ENCODE data around the gene WDSUB1.

Gene WDSUB1

GRCh38 chr2:159199761-159200465 lies 86.6 kb downstream of the WDSUB1 start:
- no peak for DNase-seq (ENCODE audit: low read depth in 1 of 2, low spot score in 1 of 2)

- DNase-seq (ENCODE audit: low read depth in 1 of 2, low spot score in 1 of 2) = no peak
Measured at GRCh38 chr2:159199236-159199635, 87.3 kb downstream of the WDSUB1 start.

- DNase-seq (ENCODE audit: low read depth in 1 of 2, low spot score in 1 of 2) = no peak
Measured at GRCh38 chr2:159196393-159196925, 90.0 kb downstream of the WDSUB1 start.

- no peak for DNase-seq (ENCODE audit: low read depth in 1 of 2, low spot score in 1 of 2)
Measured at GRCh38 chr2:159195697-159196096, 90.8 kb downstream of the WDSUB1 start.

- no peak for DNase-seq (ENCODE audit: low read depth in 1 of 2, low spot score in 1 of 2)
Measured at GRCh38 chr2:159194241-159194640, 92.3 kb downstream of the WDSUB1 start.

- DNase-seq (ENCODE audit: low read depth in 1 of 2, low spot score in 1 of 2) = no peak
Measured at GRCh38 chr2:159193791-159194190, 92.7 kb downstream of the WDSUB1 start.

- no peak for DNase-seq (ENCODE audit: low read depth in 1 of 2, low spot score in 1 of 2)
Measured at GRCh38 chr2:159192371-159192918, 94.1 kb downstream of the WDSUB1 start.

- DNase-seq (ENCODE audit: low read depth in 1 of 2, low spot score in 1 of 2) = no peak
Measured at GRCh38 chr2:159188449-159188848, 98.1 kb downstream of the WDSUB1 start.

GRCh38 chr2:159187106-159187505 lies 99.4 kb downstream of the WDSUB1 start:
- DNase-seq (ENCODE audit: low read depth in 1 of 2, low spot score in 1 of 2) = no peak

- DNase-seq (ENCODE audit: low read depth in 1 of 2, low spot score in 1 of 2) = no peak
Measured at GRCh38 chr2:159186462-159186861, 100.0 kb downstream of the WDSUB1 start.
